Endothelial cell of umbilical vein (primary cell): ENCODE data around the gene CDKN3.

ENCODE experiments used
- CTCF ChIP-seq, 2 donors: IDR thresholded peaks; 1 replicate in 1 of 2; 2 replicates in 1 of 2; pipeline ENCODE4 v1.5.1; 2011; ENCODE audit warnings: low read length in 2 of 2, mild to moderate bottlenecking in 2 of 2, moderate library complexity in 2 of 2, control low read depth in 1 of 2, inconsistent platforms in 1 of 2, low read depth in 1 of 2; ENCODE audit not compliant: insufficient read depth in 1 of 2; ENCODE audit errors: extremely low read depth in 1 of 2
- EZH2 ChIP-seq: IDR thresholded peaks from 2 replicates; pipeline ENCODE4 v1.6.1; 2012; ENCODE audit warnings: borderline replicate concordance, low read depth, mild to moderate bottlenecking, moderate library complexity, low read length, inconsistent platforms; ENCODE audit not compliant: severe bottlenecking
- MAX ChIP-seq: IDR thresholded peaks from 2 replicates; pipeline ENCODE4 v1.6.1; 2011; ENCODE audit not compliant: insufficient read depth, insufficient read length
- POLR2A ChIP-seq: IDR thresholded peaks from 2 replicates; pipeline ENCODE4 v1.6.1; 2012; ENCODE audit warnings: low read depth, mild to moderate bottlenecking, control low read depth, low read length
- POLR2AphosphoS5 ChIP-seq: IDR thresholded peaks from 2 replicates; pipeline ENCODE4 v1.6.1; 2012; ENCODE audit warnings: low read depth, mild to moderate bottlenecking, control low read depth, low read length, moderate library complexity; ENCODE audit not compliant: insufficient read depth

GRCh38 chr14:54381821-54382220, 15.0 kb upstream of the CDKN3 start:
- TF ChIP-seq POLR2AphosphoS5: no peak
- TF ChIP-seq CTCF (IDR thresholded peaks at IDR 0.05; ENCODE audit: extremely low read depth in 1 of 2, insufficient read depth in 1 of 2, low read depth in 1 of 2, low read length in 2 of 2): no peak
- no peak for TF ChIP-seq POLR2A
- no peak for TF ChIP-seq EZH2
- TF ChIP-seq MAX: no peak
